ENCODE data around the gene RAD51D. TPM values are rescaled to one million over a fixed set of nuclear protein-coding genes. Genes with fewer than 3 reads are reported as not detected.

The RAD51D gene
- total RNA-seq, 2 donors from 2014 or later = 9.9 to 12.0 TPM

GRCh38 chr17:35074711-35075707, 44.7 kb downstream of the RAD51D start:
- Histone ChIP-seq H3K9me3 (no peaks in the 10 kb centered on the region), H3K4me3 (no peak overlapping the region), H3K27ac (no peak overlapping the region), H3K27me3 (replicated peaks; ENCODE audit: insufficient read depth) (no peaks in the 10 kb centered on the region), H3K36me3 (no peaks in the 10 kb centered on the region), H3K4me1 (replicated peaks) (no peaks in the 10 kb centered on the region)
- 56% methylated on average over 2 of the region's 2 CpGs for WGBS
- no peak for TF ChIP-seq CTCF (IDR thresholded peaks at IDR 0.05)
- DNase-seq (ENCODE audit: low spot score) = no peak
- intact Hi-C loops (cut with DNase I) = no loop called here

GRCh38 chr17:35073991-35074627, 45.6 kb downstream of the RAD51D start:
- H3K4me3 ChIP-seq = no peak overlapping the region
- H3K4me1 ChIP-seq (replicated peaks) = no peaks in the 10 kb centered on the region
- DNase-seq (ENCODE audit: low spot score) = no peak
- no peak for TF ChIP-seq POLR2A (IDR thresholded peaks at IDR 0.05)
- no peak for TF ChIP-seq CTCF (IDR thresholded peaks at IDR 0.05)
- TF ChIP-seq POLR2AphosphoS5 (IDR thresholded peaks at IDR 0.05) = no peak
- no peak overlapping the region for H3K27ac ChIP-seq
- no peaks in the 10 kb centered on the region for H3K9me3 ChIP-seq
- no peaks in the 10 kb centered on the region for H3K27me3 ChIP-seq (replicated peaks; ENCODE audit: insufficient read depth)
- intact Hi-C loops (cut with DNase I) = no loop called here
- 66% methylated on average over 5 of the region's 5 CpGs for WGBS
- no peaks in the 10 kb centered on the region for H3K36me3 ChIP-seq

- no peak overlapping the region for H3K4me3 ChIP-seq
- H3K9me3 ChIP-seq = no peaks in the 10 kb centered on the region
- H3K4me1 ChIP-seq (replicated peaks) = no peaks in the 10 kb centered on the region
- no peak for DNase-seq (ENCODE audit: low spot score)
- no peaks in the 10 kb centered on the region for H3K27me3 ChIP-seq (replicated peaks; ENCODE audit: insufficient read depth)
- intact Hi-C loops (cut with DNase I) = no loop called here
- TF ChIP-seq CTCF (IDR thresholded peaks at IDR 0.05) (no peak), POLR2A (IDR thresholded peaks at IDR 0.05) (no peak), POLR2AphosphoS5 (IDR thresholded peaks at IDR 0.05) (no peak)
- no peaks in the 10 kb centered on the region for H3K36me3 ChIP-seq
- H3K27ac ChIP-seq = no peak overlapping the region
- WGBS = 83% methylated on average over 3 of the region's 3 CpGs
Observed at GRCh38 chr17:35073183-35073790, 46.4 kb downstream of the RAD51D start.

- Histone ChIP-seq H3K27ac (no peak overlapping the region), H3K4me1 (replicated peaks) (peaks cover 5% of the 10 kb centered on the region), H3K36me3 (no peaks in the 10 kb centered on the region), H3K27me3 (replicated peaks; ENCODE audit: insufficient read depth) (no peaks in the 10 kb centered on the region), H3K9me3 (no peaks in the 10 kb centered on the region), H3K4me3 (no peak overlapping the region)
- WGBS = 71% methylated on average over 2 of the region's 2 CpGs
- DNase-seq (ENCODE audit: low spot score) = no peak
- intact Hi-C loops (cut with DNase I) = no loop called here
- no peak for TF ChIP-seq POLR2AphosphoS5 (IDR thresholded peaks at IDR 0.05)
- no peak for TF ChIP-seq POLR2A (IDR thresholded peaks at IDR 0.05)
- no peak for TF ChIP-seq CTCF (IDR thresholded peaks at IDR 0.05)
Observed at GRCh38 chr17:35069311-35069710, 50.3 kb downstream of the RAD51D start.
